Hematopoietic multipotent progenitor cell treated with erythropoietin and hydrocortisone succinate and interleukin-3 and kit ligand, for 4 days (in vitro differentiated cells): ENCODE results near the gene CNKSR1.

Source experiments
- DNase-seq: peaks from one replicate; pipeline ENCODE4 v3.0.0-alpha.2; 2015

Gene CNKSR1

DNA sequence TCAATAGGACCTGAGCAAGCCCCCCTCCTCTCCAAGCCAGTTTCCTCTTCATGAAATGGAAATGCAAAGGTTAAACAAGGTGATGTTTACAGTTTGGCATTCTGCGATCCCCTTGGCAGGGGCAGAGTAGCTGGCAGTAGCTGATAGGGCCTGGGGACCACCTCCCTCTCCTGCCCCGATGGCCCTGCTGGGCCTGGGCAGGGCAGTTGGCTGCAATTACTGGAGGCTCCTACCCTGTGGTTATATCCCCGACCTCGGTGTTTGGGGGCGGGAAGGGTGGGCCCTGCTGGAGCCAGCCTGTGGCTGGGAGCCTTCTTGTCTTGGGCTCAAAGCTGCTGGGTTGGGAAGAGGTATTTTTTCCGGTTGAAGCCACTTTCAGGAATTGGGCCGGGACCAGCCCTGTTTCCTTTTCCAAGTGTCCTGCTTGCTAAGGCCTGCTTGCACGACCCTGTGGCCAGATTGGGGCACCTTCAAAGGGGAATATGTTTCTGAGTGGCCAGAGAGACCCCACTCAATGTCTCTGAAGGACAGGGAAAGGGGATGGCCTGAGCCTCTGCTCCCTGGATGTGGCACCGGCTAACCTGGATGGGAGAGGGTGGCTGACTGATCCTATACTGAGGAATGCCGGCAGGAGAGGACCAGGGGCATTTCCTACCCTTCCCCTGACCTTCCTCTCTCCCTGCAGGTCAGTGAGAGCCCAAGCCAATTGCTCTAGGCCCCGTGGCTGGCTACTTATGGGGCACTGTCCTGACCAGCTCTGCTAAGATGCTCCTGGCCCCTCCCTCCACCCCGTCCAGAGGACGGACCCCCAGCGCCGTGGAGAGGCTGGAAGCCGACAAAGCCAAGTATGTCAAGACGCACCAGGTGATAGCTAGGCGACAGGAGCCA is 16.5 kb upstream of the CNKSR1 start:
- DNase-seq = peak; percentile 63

GRCh38 chr1:26161415-26162219 is 15.7 kb upstream of the CNKSR1 start:
- DNase-seq = peak; percentile 86

- DNase-seq = peak; percentile 41
These were observed 15.0 kb upstream of the CNKSR1 start for GRCh38 chr1:26162220-26162709.

GRCh38 chr1:26163684-26164035 is 13.6 kb upstream of the CNKSR1 start:
- no peak for DNase-seq

GRCh38 chr1:26164036-26164860 is 13.0 kb upstream of the CNKSR1 start:
- peak; percentile 63 for DNase-seq

- no peak for DNase-seq
These were observed 12.1 kb upstream of the CNKSR1 start for GRCh38 chr1:26164861-26165842.

- DNase-seq = no peak
These were observed 10.5 kb upstream of the CNKSR1 start for GRCh38 chr1:26166719-26167281.

GRCh38 chr1:26168410-26169197 is 8.7 kb upstream of the CNKSR1 start, which contains the start of gene C1orf232:
TSS of gene C1orf232 (minus strand) at chr1:26168963. CDS start at chr1:26168499, 464 bp downstream.
- DNase-seq = no peak

- no peak for DNase-seq
These were observed 8.1 kb upstream of the CNKSR1 start for GRCh38 chr1:26169198-26169554.

- peak; percentile 97 for DNase-seq
These were observed 7.4 kb upstream of the CNKSR1 start, which contains the start of gene ZNF593 for GRCh38 chr1:26169669-26170471. TSS of gene ZNF593 (plus strand) at chr1:26169908. CDS start at chr1:26169984, 76 bp downstream.

GRCh38 chr1:26170472-26170821 is 6.8 kb upstream of the CNKSR1 start:
- no peak for DNase-seq

GRCh38 chr1:26171084-26172072 is 5.9 kb upstream of the CNKSR1 start, which contains the start of gene ZNF593OS:
TSS of gene ZNF593OS (minus strand) at chr1:26171832. CDS start at chr1:26171661, 171 bp downstream.
- no peak for DNase-seq

DNA sequence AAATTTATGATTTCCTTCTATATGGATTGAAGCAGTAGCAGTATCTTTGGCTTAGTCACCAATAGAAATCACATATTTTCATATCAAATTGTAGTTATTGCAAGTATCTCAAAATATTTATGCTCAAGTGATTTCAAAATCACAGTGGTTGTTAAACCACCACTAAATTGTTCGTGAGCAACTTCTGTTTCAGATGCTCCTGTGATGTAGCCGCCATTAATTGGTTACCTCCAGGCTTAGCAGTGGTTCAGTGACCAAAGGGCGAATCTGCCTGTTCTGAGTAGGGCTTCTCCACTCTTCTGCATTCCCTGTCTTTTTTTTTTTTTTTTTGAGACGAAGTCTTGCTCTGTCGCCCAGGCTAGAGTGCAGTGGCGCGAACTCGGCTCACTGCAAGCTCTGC is 1.9 kb upstream of the CNKSR1 start:
- no peak for DNase-seq

DNA sequence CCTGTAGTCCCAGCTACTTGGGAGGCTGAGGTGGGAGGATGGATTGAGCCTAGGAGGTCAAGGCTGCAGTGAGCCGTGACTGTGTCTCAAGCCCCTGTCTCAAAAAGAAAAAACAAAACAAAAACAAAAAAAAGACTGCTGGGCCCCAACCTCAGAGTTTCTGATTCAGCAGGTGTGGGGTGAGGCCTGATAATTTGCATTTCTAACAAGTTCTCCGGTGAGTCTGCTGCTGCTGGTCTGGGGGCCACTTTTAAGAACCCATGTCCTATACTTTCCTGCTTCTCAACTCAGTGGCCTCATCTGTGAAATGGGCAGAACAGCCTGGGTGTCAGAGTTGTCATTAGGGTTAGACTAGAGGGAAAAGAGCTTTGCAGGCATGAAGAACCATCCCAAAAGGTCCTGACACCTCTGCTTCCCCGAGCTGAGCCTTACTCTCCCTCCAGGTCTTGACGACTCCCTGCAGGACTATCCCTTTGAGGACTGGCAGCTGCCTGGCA is 2.8 kb downstream of the CNKSR1 start:
- DNase-seq = no peak

DNA sequence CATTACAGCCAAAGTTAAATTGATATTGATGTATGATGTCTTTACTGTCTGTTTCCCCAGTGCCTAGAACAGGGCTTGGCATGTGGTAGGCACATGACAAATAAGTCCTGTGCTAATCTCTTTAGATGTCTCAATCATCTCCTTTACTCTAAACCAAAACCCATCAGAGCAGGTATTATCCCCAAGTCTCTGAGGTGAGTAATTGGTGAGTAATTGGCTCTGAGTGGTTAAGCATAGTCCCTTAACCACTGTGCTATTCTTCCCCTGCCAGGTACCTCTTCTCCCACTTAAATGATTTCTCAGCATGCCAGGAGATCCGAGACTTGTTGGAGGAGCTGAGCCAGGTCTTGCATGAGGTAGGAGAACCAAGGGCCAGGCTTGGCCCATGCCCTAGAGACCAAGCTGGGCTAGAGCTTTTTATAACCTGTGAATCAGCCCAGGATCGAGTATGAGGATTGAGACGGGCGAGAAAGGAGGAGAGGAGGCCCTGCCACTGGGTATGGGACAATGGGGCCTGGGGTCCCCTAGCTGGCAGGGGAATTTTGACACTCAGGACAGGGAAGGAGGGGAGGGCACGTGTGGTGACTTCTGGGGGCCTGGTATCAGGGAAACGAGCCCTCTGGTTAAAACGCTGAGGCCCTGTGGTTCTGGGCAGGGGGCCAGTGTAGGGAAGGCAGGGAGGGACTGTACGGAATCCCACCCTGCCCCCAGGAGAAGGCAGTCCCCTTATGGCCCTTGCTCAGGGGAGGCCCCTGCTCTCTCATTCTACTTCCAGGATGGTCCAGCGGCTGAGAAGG is 4.5 kb downstream of the CNKSR1 start:
- DNase-seq = no peak

DNA sequence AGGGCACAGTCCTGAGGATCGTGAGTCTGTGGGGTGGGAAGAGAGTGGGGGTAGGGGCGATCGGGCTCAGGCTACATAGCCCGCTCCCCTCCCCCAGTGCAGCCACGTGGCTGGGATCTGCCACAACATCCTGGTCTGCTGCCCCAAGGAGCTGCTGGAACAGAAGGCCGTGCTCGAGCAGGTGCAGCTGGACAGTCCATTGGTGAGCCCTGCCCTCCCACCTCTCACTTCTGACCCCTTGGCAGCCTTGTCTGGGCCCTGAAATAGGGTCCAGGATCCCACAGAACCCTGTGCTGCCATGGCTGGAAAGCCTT is 5.0 kb downstream of the CNKSR1 start:
- no peak for DNase-seq

DNA sequence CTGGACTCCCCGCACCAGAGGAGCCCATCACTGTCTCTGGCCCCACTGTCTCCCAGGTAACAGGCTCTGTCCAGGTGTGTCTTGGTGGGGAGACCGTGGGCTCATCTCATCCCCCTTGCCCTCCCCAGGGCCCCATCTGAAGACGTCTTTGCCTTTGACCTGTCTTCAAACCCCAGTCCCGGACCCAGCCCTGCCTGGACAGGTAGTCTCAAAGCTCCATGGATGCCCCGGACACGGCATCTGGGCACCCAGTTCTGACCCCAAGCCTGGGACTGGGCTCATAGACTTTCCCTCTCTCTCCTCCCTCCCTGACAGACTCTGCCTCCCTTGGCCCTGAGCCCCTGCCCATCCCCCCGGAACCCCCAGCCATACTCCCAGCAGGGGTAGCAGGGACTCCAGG is 6.8 kb downstream of the CNKSR1 start:
- no peak for DNase-seq
